SK-N-SH (cell line): ENCODE results near the gene TMPRSS6.

Experiments
- EP300 ChIP-seq, 2 experiments: IDR thresholded peaks; 2 replicates each; pipeline versions ENCODE4 v1.4.0 to v1.6.1; 2012; ENCODE audit warnings: borderline replicate concordance in 1 of 2, low read depth in 1 of 2, low read length in 1 of 2
- EZH2phosphoT487 ChIP-seq: fragments of 200-600 bp; sonication (generic); IDR thresholded peaks from 2 replicates; pipeline ENCODE4 v1.6.1; 2017; ENCODE audit warnings: low read depth, mixed run types, mild to moderate bottlenecking, antibody characterized with exemption, moderate library complexity, borderline replicate concordance
- FOXJ3 ChIP-seq: sonication (generic); formaldehyde crosslinking; IDR thresholded peaks from 2 replicates; pipeline ENCODE4 v1.5.1; 2020; ENCODE audit warnings: mild to moderate bottlenecking, missing genetic modification reagents
- MXI1 ChIP-seq: IDR thresholded peaks from 2 replicates; pipeline ENCODE4 v1.6.1; 2012; ENCODE audit warnings: mild to moderate bottlenecking, low read depth, low read length, improper control_type of control experiment
- PBX3 ChIP-seq: IDR thresholded peaks from 2 replicates; pipeline ENCODE4; 2012
- POLR2AphosphoS5 ChIP-seq: IDR thresholded peaks from 2 replicates; pipeline ENCODE4 v1.6.1; 2012; ENCODE audit warnings: low read depth, low read length
- RXRA ChIP-seq: IDR thresholded peaks from 2 replicates; pipeline ENCODE4 v1.4.0; 2012; ENCODE audit warnings: low read depth, mild to moderate bottlenecking, borderline replicate concordance
- YY1 ChIP-seq: IDR thresholded peaks from 2 replicates; pipeline ENCODE4 v1.4.0; 2012; ENCODE audit warnings: low read depth, mild to moderate bottlenecking
- TF ChIP-seq, protein P1 (sequence below): fragments of 200-600 bp; sonication (generic); IDR thresholded peaks from 2 replicates; pipeline ENCODE4 v1.6.1; 2017; ENCODE audit warnings: antibody characterized with exemption, mild to moderate bottlenecking, moderate library complexity

DNA sequence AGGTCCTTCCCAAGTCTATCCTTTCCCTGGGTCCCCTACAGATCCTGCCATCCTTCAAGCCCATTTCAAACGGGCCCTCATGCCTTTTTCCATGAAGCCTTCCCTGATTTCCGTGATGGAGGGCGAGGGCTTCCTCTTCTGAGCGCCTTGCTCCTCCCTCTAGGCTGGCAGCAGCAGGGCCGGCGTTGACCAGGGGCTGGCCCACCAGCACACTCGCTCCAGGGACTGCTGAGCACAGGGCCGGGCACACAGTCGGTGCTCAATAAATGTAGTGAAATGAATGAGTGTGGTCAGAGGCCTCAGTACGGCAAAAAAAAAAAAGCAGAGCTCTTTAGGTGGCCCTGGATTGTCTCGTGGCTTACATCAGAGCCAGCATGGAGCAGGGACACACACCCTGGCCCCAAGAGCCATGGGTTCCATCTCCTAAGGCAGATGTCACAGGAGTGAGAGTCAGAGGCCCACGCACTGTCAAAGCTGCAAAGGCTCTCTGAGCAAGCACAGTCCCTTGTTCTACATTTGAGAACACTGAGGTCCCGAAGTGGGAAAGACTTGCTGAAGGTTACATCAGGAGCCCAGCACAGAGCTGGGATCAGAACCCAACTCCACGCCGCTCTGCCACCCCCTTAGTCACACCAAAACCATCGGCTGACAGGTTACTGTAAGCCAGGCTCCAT lies 37.1 kb upstream of the TMPRSS6 start:
- TF ChIP-seq EZH2phosphoT487 (no peak), RXRA (no peak), EP300 (IDR thresholded peaks at IDR 0.05; ENCODE audit: borderline replicate concordance in 1 of 2, low read depth in 1 of 2, low read length in 1 of 2) (no peak), PBX3 (no peak), YY1 (no peak), POLR2AphosphoS5 (no peak), FOXJ3 (CRISPR knock-in tag) (no peak), MXI1 (no peak)
- TF ChIP-seq, protein P1, sequence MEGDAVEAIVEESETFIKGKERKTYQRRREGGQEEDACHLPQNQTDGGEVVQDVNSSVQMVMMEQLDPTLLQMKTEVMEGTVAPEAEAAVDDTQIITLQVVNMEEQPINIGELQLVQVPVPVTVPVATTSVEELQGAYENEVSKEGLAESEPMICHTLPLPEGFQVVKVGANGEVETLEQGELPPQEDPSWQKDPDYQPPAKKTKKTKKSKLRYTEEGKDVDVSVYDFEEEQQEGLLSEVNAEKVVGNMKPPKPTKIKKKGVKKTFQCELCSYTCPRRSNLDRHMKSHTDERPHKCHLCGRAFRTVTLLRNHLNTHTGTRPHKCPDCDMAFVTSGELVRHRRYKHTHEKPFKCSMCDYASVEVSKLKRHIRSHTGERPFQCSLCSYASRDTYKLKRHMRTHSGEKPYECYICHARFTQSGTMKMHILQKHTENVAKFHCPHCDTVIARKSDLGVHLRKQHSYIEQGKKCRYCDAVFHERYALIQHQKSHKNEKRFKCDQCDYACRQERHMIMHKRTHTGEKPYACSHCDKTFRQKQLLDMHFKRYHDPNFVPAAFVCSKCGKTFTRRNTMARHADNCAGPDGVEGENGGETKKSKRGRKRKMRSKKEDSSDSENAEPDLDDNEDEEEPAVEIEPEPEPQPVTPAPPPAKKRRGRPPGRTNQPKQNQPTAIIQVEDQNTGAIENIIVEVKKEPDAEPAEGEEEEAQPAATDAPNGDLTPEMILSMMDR: no peak
